Osteoblast (primary cell): ENCODE measurements around the gene PRSS38. TPM values are rescaled to one million over a fixed set of nuclear protein-coding genes. Genes with fewer than 3 reads are reported as not detected.

Experiments
- DNase-seq: peaks from one replicate; pipeline ENCODE4 v3.0.0; 2011; ENCODE audit warnings: low spot score, mixed read lengths; ENCODE audit not compliant: insufficient read length; ENCODE audit errors: missing footprints
- H2AFZ ChIP-seq: 2 replicates; pipeline ENCODE4 v1.6.0; 2011; ENCODE audit warnings: mild to moderate bottlenecking, low read length
- H3K27ac ChIP-seq: 2 replicates; pipeline ENCODE4 v1.5.1; 2011; ENCODE audit warnings: mild to moderate bottlenecking, low read depth, low read length, moderate library complexity
- H3K27me3 ChIP-seq: 2 replicates; pipeline ENCODE4 v1.6.0; 2012; ENCODE audit warnings: mild to moderate bottlenecking, control low read depth, inconsistent platforms, low read length, moderate library complexity; ENCODE audit not compliant: insufficient read depth
- H3K36me3 ChIP-seq: 2 replicates; pipeline ENCODE4 v1.5.1; 2011; ENCODE audit warnings: mild to moderate bottlenecking, low read length, control low read depth, moderate library complexity; ENCODE audit not compliant: insufficient read depth
- H3K4me1 ChIP-seq: 2 replicates; pipeline ENCODE4 v1.5.1; 2011; ENCODE audit warnings: mild to moderate bottlenecking, low read length, control low read depth, moderate library complexity; ENCODE audit not compliant: insufficient read depth
- H3K4me2 ChIP-seq: 2 replicates; pipeline ENCODE4 v1.6.0; 2011; ENCODE audit warnings: mild to moderate bottlenecking, low read length; ENCODE audit not compliant: insufficient read depth
- H3K4me3 ChIP-seq: fragments of 200-600 bp; sonication (generic); 3 replicates; pipeline ENCODE4 v1.5.1; 2012; ENCODE audit warnings: mild to moderate bottlenecking, low read length, inconsistent platforms; ENCODE audit not compliant: insufficient read depth
- H3K79me2 ChIP-seq: 2 replicates; pipeline ENCODE4 v1.6.0; 2012; ENCODE audit warnings: mild to moderate bottlenecking, low read length, control low read depth, inconsistent platforms; ENCODE audit not compliant: insufficient read depth
- H3K9me3 ChIP-seq: 2 replicates; pipeline ENCODE4 v1.5.1; 2011; ENCODE audit warnings: low read depth, low read length, control low read depth
- H4K20me1 ChIP-seq: 2 replicates; pipeline ENCODE4 v1.6.0; 2012; ENCODE audit warnings: mild to moderate bottlenecking, low read length, control low read depth; ENCODE audit not compliant: insufficient read depth
- CTCF ChIP-seq: IDR thresholded peaks from 2 replicates; pipeline ENCODE4 v1.5.1; 2011; ENCODE audit warnings: mild to moderate bottlenecking, low read depth, low read length, moderate library complexity; ENCODE audit errors: extremely low read depth
- total RNA-seq: library from RNA; depleted of rRNA; stranded (reverse); fragments of >200 nt; gene quantifications from 2 replicates; pipeline ENCODE4 v1.2.3, GENCODE V29; 2012

Gene PRSS38
- not detected in 2 replicates for total RNA-seq

DNA sequence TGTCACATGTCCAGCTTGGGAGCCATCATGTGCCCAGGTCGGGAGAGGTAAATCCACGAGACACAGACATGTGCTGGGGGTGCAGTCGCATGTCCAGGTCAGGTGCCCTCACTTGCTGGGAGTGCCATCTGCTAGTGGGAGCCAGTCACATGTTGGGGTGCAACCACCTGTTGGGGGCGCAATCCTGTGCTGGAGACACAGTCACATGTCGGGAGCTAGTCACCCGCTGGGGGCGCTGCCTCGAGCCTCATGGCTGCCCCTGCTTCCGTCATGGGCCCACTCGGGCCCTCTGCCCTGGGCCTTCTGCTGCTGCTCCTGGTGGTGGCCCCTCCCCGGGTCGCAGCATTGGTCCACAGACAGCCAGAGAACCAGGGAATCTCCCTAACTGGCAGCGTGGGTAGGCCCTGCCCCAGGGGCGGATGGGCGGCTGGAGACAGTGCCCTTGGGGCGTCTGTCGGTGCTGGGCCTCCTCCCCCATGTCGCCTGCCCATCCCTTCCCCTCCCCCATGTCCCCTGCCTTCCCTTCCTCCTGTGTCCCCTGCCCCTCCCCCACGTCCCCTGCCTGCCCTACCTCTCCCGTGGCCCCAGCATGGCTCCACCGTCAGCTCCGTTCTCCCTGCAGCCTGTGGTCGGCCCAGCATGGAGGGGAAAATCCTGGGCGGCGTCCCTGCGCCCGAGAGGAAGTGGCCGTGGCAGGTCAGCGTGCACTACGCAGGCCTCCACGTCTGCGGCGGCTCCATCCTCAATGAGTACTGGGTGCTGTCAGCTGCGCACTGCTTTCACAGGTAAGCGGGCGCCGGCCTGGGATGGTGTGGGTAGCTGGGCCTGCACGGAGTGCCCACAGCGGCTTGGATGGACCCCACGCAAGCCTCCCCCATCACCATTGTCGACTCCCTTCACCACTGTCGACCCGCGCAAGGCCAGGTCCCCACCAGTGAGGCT, at the start of gene PRSS38:
PRSS38 (plus strand) TSS at position 208 of the 942 bp plus-strand sequence; CDS start at position 250, 42 bp downstream.
- no peaks in the 10 kb centered on the region for H4K20me1 ChIP-seq
- no peak within 1 kb of the TSS for H3K4me3 ChIP-seq
- no peak within 1 kb of the TSS for H2AFZ ChIP-seq
- no peaks in the 10 kb centered on the region for H3K9me3 ChIP-seq
- H3K4me2 ChIP-seq = no peak within 1 kb of the TSS
- no peaks in the 10 kb centered on the region for H3K79me2 ChIP-seq
- no peak for DNase-seq
- no peak within 1 kb of the TSS for H3K27ac ChIP-seq
- no peaks in the 10 kb centered on the region for H3K36me3 ChIP-seq
- H3K4me1 ChIP-seq = no peaks in the 10 kb centered on the region
- TF ChIP-seq CTCF = no peak
- no peaks in the 10 kb centered on the region for H3K27me3 ChIP-seq

GRCh38 chr1:227766015-227766634, 49.4 kb upstream of the PRSS38 start:
- no peak for TF ChIP-seq CTCF
- H3K27ac ChIP-seq = no peak overlapping the region
- peaks cover 21% of the 10 kb centered on the region for H3K4me1 ChIP-seq
- no peak overlapping the region for H3K4me3 ChIP-seq
- no peak overlapping the region for H3K4me2 ChIP-seq
- peaks cover 32% of the 10 kb centered on the region for H3K36me3 ChIP-seq
- no peaks in the 10 kb centered on the region for H3K9me3 ChIP-seq
- peaks cover 56% of the 10 kb centered on the region for H4K20me1 ChIP-seq
- H3K79me2 ChIP-seq = peaks cover 23% of the 10 kb centered on the region
- H3K27me3 ChIP-seq = no peaks in the 10 kb centered on the region
- H2AFZ ChIP-seq = no peak overlapping the region
- DNase-seq = peak; percentile 32

GRCh38 chr1:227766653-227767277, 48.7 kb upstream of the PRSS38 start:
- Histone ChIP-seq H4K20me1 (peaks cover 49% of the 10 kb centered on the region), H3K27me3 (no peaks in the 10 kb centered on the region), H3K4me1 (peaks cover 21% of the 10 kb centered on the region), H3K9me3 (no peaks in the 10 kb centered on the region), H2AFZ (no peak overlapping the region), H3K79me2 (peaks cover 17% of the 10 kb centered on the region), H3K4me2 (no peak overlapping the region), H3K4me3 (no peak overlapping the region), H3K36me3 (peaks cover 26% of the 10 kb centered on the region), H3K27ac (no peak overlapping the region)
- no peak for TF ChIP-seq CTCF
- peak; percentile 44 for DNase-seq
